ENCODE results near the gene ARHGEF33.
"Not testable (repeated sequence)": the region's sequence is repeated elsewhere in the genome, so short reads cannot be mapped to it uniquely, and the experiment has no call there.

The ARHGEF33 gene

DNA sequence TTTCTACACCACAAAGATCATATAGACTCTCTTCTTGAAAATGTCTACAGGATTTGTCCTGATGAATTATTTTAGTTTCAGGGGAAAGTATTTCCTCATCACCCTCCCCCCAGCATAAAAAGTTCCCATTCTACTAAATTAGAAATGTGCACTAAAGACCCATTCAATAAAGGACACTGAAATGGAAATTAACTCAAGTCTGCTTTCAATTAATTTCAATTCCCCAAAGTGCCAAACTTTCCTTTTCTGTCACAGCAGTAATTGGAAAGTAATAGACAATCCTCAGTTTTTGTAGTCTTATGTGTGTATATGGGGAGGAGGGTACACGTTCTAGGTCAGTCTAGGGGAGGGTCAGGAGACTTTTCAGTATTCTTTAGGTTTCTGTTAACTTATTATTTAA is 21.5 kb downstream of the ARHGEF33 start:
- DNase-seq (ENCODE audit: low spot score) = no peak

DNA sequence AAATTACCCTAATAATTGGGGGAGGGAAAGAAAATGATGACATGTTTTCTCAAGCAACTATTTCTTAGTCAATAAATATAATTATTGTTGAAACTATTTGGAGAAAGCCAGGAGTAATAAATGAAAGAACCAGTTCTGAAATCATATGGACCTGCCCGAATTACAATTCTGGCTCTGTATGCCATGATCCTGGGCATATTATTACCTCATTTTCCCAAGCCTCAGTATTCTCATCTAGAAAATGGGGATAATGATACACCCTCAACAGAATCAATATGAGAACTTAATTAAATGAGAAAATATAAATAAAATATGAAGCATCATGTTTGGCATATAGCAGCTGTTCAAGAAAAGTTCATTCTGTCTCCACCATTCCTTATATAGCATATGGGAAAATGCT is 22.9 kb downstream of the ARHGEF33 start:
- DNase-seq (ENCODE audit: low spot score) = no peak

DNA sequence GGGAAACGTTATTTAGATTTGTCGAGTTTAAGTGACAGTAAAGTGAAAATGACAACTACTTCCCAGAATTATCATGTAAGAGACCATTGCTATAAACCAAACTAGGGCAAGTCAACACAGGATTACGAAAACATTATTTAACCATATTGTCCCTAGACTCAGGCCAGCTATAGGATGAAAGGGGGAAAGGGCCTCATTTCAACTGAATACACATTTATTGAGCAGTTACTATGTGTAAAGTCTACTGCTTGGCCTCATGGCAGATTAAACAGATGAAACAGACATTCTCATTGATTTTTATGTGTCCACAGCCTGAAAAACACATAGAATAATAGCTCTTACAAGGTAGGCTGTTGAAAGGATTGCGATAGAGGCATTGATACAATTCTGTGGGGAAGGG is 32.7 kb downstream of the ARHGEF33 start:
- DNase-seq (ENCODE audit: low spot score) = no peak

DNA sequence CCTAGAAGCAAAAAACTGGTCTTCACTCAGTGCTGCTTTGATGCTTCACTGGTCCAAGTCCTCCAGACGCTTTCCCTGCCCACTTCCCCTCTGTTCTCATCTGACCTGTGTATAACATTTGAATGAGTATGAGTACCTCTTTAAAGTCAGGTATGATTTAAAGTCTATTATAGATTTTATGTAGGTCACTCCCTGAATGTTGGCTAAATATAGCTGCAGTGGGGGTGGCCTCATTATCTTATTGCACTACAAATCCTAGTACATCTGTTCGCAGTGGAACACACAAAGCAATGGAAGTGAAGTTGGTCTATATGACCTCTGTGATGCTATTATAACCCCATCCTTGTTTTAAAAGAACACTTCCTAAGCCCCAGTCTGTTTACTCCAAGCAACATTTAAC is 33.2 kb downstream of the ARHGEF33 start:
- no peak for DNase-seq (ENCODE audit: low spot score)

DNA sequence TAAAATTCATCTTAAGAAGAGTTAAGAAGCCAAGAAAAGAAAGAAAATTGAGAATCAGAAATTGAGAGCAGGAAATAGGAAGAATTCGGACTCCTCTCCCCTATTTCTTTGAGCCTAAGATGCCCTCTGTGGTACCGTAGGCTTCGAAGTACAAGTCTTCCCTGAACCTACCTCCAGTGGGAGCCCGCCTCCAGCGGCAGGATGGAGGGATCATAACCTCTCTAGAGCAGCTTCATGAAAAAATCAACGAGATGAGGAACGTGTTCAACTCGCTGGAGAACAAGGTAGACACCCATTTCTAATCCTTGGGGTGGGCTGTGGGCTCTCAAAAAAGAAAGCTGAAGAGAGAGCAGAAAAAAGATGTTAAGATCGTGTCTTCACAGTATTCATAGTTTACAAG is 36.3 kb downstream of the ARHGEF33 start:
- no peak for DNase-seq (ENCODE audit: low spot score)

DNA sequence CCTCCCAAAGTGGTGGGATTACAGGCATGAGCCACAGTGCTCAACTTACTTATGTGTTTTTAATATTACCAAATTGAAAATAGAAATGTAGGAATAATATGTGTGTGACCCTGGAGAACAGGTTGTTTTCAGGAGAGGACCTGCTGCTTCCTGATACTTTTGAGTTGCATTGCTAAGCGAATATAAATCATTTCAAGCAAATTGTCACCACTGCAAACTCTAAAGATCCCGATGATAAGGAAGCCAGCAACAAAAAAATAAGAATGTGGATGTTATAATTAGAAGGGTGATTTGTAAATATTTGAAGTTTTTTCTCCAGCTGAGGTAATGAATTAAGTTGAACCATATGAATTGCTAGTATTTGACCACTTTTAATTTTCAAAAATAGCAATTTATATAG is 40.9 kb downstream of the ARHGEF33 start:
- no peak for DNase-seq (ENCODE audit: low spot score)

DNA sequence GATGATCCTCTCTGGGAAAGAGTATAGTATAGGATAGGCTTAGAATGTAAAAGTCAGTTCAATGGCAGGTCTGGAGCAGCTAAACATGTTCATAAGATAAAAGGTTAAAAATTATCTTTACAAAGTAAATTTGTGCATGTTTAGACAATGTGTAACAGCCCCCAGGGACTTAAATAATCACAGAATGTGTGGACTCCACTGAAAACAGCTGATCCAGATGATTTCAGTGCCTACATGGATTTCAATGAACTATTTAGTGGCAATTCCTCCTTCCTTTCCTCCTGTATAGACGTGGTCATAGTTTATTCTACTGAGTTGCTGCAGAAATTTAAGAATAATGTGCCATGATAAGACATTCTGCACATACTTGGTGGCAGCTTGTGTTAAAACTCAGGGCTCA is 42.9 kb downstream of the ARHGEF33 start:
- no peak for DNase-seq (ENCODE audit: low spot score)

DNA sequence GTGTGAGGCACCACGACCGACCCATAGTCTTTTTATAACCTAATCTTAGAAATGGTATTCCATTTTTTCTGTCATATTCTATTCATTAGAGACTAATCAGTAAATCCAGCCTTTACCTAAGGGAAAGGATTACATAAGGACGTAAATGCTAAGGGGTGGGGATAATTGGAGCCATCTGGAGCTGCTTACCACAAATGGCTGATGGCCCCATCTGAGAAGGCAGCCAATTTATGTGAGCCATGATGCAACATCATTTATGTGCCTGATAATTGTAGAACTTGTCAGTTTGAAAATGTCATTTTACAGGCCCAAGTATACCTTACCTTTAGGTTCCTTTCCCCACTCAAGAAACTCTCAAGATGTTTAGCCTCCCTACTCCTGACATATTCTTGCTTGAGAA is 44.0 kb downstream of the ARHGEF33 start:
- DNase-seq (ENCODE audit: low spot score) = peak; percentile 8

DNA sequence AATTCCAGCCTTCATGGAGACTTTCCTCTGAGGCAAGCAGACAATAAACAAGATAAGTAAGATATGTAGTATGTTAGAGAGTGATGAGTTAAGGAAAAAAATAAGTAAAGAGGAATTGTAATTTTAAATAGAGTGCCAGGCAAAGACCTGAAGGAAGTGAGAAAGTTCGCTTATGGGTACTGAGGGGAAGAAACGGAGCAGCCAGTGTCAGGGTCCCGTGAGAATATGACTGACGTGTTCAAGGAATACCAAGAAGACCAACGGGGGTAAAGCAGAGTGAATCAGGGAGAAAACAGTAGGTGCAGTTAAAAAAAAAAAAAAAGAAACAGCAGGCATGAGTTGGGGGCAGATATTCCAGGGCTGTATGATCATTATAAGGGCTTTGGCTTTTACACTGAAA is 45.1 kb downstream of the ARHGEF33 start:
- DNase-seq (ENCODE audit: low spot score) = no peak

DNA sequence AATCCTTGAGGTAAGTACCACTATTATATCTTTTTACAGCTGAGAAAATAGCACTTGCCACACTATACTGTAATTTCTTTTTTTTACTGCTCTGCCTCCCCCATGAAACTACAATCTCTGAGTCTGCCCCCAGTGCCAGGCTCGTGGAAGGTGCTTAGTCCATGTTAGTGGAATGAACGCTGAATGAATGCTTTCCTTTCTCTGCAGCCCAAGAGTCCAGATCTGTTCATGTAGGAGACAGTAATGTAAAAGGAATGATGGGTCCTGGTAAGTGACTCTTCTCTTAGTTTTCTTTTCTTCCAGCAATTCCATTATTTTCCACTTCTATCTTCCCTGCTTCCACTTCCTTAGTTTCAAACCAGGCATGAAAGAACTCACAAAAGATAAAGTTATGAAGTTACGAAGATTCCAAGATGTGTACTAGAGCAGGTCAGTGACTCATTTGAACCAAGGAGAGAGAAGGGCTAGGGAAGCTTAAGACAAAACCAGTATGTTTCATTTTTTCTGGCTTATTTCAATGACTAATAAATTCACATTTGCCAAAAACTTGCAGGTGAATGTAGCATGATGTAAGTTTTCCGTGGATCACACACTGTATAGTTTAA is 46.0 kb downstream of the ARHGEF33 start:
- DNase-seq (ENCODE audit: low spot score) = no peak

DNA sequence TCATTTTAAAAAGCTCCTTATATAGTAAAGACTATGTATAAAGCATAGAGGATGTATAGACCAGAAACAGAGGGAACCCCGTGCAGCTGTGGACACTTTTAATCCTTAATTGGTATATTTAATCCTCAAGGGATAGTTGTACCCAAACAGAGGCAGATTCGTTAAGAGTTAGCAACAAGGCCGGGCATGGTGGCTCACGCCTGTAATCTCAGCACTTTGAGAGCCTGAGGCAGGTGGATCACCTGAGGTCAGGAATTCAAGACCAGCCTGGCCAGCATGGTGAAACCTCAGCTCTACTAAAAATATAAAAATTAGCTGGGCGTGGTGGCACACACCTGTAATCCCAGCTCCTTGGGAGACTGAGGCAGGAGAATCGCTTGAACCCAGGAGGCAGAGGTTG is 46.8 kb downstream of the ARHGEF33 start:
- DNase-seq (ENCODE audit: low spot score) = not testable (repeated sequence)

DNA sequence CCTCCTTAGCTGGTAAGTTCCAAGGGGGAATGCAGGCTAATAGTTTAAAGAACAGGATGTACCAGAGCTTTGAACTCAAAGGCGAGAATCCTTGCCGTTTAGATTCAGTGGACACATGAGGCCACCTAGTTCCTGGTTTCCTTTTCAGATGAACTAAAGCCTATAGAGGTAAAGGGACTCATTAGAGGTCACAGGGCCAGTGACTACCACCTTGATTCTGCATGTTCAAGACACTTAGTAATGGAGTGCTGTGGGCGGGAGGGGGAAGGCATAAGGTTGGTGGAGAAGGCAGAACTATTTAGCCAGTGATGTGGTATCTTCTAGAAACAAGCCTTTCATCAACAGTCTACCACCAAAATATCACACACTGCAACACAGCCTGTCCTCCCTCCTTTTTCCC is 47.9 kb downstream of the ARHGEF33 start:
- DNase-seq (ENCODE audit: low spot score) = no peak

DNA sequence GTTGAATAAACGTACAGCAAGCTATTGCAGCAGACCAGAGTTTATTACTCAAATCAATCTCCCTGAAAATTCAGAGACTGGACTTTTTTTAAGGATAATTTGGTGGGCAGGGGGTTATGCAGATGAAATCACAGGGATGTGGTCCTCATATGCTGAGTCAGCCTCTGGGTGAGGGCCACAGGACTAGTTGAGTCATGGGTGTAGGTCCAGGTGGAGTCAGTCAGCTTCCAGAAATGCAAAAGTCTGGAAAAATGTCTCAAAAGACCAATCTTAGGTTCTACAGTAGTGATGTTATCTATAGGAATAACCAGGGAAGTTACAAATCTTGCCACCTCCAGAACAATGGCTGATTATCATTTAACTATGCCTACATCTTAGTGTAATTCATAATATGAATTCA is 51.1 kb downstream of the ARHGEF33 start:
- DNase-seq (ENCODE audit: low spot score) = no peak

DNA sequence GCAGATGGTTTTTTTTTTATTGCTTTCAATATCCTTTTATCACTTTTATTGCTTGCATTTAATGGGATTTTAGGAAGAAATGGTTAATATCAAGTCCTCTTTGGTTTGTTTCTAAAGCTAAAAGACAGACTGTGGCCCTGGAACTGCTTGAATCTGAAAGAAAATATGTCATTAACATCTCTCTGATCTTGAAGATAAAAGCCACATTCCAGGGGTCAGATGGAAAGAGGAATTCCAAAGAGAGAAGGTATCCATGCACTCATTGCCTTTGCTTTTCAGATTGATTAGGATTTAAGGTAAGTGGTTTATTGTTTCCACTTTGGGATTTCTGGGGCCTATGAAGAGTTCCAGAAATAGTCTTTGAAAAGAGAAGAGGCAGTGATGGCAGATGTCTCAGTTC is 54.1 kb downstream of the ARHGEF33 start:
- DNase-seq (ENCODE audit: low spot score) = no peak

DNA sequence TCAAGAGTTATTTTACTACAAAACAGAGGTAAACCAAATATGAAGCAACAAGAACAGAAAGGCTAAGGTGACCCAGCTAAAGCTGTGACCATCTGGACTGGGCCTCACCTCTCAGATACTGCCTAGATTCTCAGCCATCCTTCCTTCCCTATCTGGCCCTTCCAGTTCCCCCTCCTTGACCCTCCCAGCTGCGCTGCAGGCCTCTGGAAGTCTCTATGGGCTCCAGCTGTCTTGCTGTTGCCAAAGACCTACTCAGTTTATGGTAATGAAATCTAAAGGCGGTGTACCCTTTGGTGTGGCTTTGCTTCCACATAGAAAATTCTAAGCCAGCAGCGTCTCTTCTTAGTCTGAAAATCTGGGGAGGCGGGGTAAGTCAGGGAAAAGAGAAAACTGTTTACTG is 55.7 kb downstream of the ARHGEF33 start:
- DNase-seq (ENCODE audit: low spot score) = no peak

DNA sequence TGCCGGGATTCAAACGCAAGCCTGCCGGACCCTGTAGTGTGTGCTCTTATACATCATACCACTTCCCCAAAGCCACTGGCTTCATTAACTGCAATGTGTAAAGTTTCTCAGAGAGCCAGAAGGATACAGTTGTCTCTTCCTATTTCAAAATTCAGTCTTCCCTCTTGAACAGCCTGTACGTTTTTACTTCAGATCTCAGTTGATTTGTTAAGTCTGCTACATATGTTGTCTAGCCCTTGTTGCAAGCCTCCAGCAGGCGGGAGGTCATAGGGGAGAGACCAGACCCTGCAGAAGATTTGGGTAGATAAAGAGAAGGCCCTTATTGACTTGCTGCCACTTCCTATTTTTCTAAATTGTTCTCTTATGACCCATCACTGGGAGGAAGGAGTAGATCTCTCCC is 56.2 kb downstream of the ARHGEF33 start:
- DNase-seq (ENCODE audit: low spot score) = no peak

DNA sequence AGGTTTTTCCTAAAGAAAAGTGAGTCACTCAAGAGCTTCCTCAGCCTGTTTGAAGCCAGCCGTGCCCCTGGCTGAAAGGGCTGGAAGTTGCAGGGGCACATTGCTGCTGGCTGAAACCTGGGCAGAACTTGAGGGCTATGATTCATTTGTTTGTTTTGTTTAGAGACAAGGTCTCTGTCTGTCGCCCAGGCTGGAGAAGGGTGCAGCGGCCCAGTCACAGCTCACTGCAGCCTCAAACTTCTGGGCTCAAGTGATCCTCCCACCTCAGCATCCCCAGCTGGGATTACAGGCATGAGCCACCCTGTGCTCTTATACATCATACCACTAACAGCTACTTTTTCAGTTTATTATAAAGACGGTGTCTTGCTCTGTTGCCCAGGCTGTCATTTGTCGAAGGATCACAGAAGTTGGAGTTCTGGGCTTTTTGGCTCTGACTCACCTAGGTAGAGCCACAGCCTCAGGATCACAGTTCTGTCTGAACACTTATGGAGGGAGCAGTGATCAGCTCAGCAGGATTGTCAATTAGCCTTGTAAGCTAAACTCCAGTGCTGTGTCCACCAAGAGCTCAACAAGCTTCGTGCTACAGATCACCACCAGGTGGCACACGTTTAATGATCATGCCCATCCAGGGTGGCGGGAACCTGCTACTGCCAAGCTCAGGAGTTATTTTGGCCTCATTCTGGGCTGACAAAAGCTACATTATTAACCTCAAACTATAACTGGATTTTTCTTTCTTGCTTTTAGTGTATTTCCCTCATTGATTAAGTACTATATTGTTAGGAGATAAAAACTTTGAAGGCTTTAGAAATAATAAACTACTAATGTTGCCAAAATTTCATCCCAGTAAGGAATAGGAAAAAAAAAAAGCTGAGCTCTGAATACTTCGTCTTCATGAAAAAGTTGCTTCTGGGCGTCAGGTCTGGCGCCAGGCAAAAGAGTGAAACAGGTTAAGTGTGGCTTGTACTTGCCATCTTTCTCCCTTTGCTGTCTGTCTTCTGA is 57.9 kb downstream of the ARHGEF33 start:
- DNase-seq (ENCODE audit: low spot score) = peak; percentile 82

DNA sequence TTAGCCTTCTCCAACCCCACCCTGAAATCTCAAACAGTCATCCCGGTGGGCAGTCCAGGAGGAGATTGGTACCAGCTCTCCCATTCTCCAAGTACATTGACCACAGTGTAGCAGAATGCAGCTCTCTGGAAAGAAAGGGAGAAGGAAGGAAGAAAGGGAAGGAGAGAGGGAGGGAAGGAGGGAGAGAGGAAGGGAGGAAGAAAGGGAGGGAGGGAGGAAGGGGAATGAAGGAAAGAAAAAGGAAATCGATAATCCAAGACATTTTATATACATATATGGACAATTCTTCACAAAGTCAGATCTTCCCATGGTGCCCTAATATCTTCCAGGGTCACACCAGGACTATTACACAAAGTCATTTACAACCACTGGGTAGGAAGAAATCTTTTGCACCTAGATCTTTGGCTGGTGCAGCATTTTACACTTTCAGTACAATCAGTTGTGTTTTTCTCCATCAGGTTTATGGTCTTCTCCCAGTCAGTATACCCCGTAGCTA is 58.8 kb downstream of the ARHGEF33 start:
- no peak for DNase-seq (ENCODE audit: low spot score)

DNA sequence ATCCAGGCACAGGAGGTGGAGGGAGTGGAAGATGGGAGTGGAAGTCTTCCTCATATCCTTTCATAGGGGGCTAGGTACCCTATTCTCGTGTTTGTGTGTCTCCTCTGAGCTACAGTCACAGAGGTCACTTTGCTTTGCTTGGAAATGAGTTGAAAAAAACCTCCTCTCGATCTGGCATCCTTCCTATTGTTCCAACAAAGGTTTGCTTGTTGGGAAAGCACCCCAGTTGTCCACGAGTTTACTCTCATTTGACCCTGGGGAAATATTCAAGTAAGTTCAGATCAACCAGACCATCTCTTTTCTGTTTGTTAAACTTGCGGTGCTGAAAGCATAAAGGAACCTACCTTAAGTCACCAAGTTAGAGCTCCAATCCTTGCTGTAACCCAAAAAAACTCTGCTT is 59.3 kb downstream of the ARHGEF33 start:
- no peak for DNase-seq (ENCODE audit: low spot score)

DNA sequence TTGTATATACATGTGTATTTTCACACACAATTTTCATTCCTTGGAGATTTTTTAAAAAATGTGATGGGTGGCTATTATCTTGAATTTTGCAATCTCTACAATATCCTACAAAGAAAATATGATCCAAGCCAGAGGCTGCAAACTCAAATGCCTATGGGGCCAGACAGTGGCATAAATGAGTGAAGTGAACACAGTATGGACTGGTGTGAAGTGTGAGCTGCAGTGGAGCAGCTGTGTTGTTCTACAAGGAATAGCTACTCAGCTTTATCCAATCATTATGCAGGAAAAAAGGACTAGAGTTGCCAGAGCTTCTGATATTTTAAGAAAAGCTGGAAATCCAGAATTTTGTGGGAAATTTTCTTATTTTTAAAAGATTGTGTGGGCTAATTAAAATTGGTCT is 62.1 kb downstream of the ARHGEF33 start:
- no peak for DNase-seq (ENCODE audit: low spot score)

DNA sequence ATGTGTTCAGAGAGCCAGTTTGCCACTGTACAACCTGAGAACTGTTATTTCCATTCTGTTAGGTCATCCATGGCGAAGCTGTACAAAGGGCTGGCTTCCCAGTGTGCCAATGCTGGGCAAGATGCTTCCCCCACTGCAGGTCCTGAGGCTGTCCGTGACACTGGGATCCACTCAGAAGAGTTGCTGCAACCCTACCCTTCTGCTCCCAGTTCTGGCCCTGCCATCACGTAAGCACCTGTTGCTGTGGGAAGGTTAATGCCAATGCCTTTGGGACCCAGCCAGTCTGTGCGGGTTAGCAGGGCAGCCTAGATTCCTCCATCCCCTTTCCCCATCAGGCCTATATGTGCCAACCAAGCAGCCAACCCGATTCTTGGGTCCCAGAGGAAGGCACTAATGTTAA is 68.3 kb downstream of the ARHGEF33 start:
- no peak for DNase-seq (ENCODE audit: low spot score)

DNA sequence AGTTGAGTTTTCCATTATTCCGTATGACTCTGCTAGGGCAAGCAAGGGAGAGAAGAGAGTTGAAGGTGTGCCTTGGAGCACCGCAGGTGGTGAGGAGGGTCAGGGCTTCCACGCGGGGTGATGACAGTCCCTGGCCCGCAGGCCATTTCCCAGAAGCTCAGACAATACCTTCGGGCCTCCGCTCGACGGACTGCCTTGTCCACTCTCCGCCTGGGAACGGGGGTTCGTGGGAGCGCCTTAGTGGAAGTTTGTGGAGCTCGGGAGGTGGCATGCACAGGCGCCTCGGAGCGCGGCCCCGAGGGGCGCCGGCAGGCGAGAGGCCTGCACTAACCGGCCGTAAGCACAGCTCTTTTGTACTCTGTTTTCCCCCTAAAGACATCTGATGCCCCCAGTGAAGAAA is 69.8 kb downstream of the ARHGEF33 start:
- no peak for DNase-seq (ENCODE audit: low spot score)

DNA sequence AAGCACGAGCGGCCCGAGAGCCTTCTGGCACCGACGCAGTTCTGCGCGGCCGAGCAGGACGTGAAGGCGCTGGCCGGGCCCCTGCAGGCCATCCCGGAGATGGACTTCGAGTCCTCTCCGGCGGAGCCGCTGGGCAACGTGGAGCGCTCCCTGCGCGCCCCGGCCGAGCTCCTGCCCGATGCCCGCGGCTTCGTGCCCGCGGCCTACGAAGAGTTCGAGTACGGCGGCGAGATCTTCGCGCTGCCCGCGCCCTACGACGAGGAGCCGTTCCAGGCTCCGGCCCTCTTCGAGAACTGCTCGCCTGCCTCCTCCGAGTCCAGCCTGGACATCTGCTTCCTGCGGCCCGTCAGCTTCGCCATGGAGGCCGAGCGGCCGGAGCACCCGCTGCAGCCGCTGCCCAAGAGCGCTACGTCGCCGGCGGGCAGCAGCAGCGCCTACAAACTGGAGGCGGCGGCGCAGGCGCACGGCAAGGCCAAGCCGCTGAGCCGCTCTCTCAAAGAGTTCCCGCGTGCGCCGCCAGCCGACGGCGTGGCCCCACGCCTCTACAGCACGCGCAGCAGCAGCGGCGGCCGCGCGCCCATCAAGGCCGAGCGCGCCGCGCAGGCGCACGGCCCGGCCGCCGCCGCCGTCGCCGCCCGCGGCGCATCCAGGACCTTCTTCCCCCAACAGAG is 70.4 kb downstream of the ARHGEF33 start:
- peak; percentile 64 for DNase-seq (ENCODE audit: low spot score)
